Ovary (tissue), 3 donors: ENCODE data around the gene ATG2A.

ENCODE experiments used
- EP300 ChIP-seq: sonication (generic); formaldehyde crosslinking; IDR thresholded peaks from one replicate; pipeline ENCODE4 v1.6.1; 2017; ENCODE audit warnings: antibody characterized with exemption
- POLR2A ChIP-seq: fragments of 450-650 bp; IDR thresholded peaks from one replicate; pipeline ENCODE4 v1.6.1; 2017; ENCODE audit warnings: antibody characterized with exemption, mild to moderate bottlenecking, moderate library complexity
- TF ChIP-seq, protein P1 (sequence below), 3 donors: fragments of 450-650 bp in 2 of 3; fragments of 200-600 bp in 1 of 3; IDR thresholded peaks; one replicate each; pipeline versions ENCODE4 v1.5.1 to v1.8.0; 2016 to 2022; ENCODE audit warnings: antibody characterized with exemption in 3 of 3, mild to moderate bottlenecking in 1 of 3
- donor health status: DM: no; HTN: no; CAD: no.

DNA sequence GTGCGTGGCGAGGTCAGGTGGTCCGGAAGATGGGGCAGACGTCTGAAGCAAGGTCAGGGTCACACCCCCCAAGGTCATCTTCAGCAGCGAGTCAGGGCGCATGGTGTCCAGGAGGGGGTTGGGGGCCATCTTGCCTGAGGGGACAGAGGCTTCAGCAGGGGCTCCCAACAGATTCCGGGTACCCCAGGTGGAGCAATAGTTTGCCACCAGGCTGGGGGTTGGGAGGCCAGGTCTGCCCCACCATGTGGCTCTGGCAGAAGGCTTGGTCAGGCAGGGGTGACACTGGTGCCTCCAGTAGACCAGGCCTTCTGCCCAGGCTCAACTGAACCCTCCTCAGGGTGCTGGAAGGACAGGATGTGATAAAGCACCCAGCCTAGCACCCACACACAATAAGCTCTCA lies 5.9 kb downstream of the ATG2A start:
- TF ChIP-seq, protein P1, sequence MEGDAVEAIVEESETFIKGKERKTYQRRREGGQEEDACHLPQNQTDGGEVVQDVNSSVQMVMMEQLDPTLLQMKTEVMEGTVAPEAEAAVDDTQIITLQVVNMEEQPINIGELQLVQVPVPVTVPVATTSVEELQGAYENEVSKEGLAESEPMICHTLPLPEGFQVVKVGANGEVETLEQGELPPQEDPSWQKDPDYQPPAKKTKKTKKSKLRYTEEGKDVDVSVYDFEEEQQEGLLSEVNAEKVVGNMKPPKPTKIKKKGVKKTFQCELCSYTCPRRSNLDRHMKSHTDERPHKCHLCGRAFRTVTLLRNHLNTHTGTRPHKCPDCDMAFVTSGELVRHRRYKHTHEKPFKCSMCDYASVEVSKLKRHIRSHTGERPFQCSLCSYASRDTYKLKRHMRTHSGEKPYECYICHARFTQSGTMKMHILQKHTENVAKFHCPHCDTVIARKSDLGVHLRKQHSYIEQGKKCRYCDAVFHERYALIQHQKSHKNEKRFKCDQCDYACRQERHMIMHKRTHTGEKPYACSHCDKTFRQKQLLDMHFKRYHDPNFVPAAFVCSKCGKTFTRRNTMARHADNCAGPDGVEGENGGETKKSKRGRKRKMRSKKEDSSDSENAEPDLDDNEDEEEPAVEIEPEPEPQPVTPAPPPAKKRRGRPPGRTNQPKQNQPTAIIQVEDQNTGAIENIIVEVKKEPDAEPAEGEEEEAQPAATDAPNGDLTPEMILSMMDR (IDR thresholded peaks at IDR 0.05): no peak
- TF ChIP-seq POLR2A (no peak), EP300 (no peak)
